ENCODE measurements around the gene FAM135A. TPM values are rescaled to one million over a fixed set of nuclear protein-coding genes. Genes with fewer than 3 reads are reported as not detected.

FAM135A gene
- total and polyA plus RNA-seq, 2 of the 13 experiments (the other 11 are each of a cell fraction or from before 2014, with no cell fraction given), result 26.9 to 31.5 TPM

DNA sequence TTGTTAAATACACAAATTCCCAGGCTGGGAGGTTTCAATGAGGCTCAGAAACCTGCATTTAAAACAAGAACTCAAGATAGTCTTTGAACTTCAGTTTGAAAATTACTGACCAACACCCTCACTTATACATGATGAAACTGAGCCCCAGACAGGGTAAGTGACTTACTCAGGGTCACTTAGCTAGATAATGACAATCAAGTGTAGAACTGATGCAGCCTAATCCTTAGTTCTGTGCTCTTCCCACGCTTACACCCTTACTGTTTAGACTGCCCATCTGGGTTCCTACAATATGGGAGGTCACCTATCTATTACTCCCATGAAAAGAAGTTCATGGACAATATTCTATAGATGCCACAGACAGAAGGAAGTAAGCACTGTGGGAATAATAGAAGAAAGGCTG, 24.5 kb upstream of the FAM135A start (continued):
- TF ChIP-seq, protein P1, sequence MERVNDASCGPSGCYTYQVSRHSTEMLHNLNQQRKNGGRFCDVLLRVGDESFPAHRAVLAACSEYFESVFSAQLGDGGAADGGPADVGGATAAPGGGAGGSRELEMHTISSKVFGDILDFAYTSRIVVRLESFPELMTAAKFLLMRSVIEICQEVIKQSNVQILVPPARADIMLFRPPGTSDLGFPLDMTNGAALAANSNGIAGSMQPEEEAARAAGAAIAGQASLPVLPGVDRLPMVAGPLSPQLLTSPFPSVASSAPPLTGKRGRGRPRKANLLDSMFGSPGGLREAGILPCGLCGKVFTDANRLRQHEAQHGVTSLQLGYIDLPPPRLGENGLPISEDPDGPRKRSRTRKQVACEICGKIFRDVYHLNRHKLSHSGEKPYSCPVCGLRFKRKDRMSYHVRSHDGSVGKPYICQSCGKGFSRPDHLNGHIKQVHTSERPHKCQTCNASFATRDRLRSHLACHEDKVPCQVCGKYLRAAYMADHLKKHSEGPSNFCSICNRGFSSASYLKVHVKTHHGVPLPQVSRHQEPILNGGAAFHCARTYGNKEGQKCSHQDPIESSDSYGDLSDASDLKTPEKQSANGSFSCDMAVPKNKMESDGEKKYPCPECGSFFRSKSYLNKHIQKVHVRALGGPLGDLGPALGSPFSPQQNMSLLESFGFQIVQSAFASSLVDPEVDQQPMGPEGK (CRISPR knock-in tag; IDR thresholded peaks at IDR 0.05), result no peak
- no peak for TF ChIP-seq PCBP2 (optimal IDR thresholded peaks at IDR 0.05; ENCODE audit: low read depth, low read length, poor library complexity, severe bottlenecking)
- TF ChIP-seq FOXC1 (CRISPR knock-in tag; IDR thresholded peaks at IDR 0.05; ENCODE audit: borderline replicate concordance), result no peak
- TF ChIP-seq HNRNPK (IDR thresholded peaks at IDR 0.05; ENCODE audit: low read depth, low read length, poor library complexity, severe bottlenecking), result no peak
- TF ChIP-seq, protein P2, sequence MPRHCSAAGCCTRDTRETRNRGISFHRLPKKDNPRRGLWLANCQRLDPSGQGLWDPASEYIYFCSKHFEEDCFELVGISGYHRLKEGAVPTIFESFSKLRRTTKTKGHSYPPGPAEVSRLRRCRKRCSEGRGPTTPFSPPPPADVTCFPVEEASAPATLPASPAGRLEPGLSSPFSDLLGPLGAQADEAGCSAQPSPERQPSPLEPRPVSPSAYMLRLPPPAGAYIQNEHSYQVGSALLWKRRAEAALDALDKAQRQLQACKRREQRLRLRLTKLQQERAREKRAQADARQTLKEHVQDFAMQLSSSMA (CRISPR knock-in tag; IDR thresholded peaks at IDR 0.05), result no peak

DNA sequence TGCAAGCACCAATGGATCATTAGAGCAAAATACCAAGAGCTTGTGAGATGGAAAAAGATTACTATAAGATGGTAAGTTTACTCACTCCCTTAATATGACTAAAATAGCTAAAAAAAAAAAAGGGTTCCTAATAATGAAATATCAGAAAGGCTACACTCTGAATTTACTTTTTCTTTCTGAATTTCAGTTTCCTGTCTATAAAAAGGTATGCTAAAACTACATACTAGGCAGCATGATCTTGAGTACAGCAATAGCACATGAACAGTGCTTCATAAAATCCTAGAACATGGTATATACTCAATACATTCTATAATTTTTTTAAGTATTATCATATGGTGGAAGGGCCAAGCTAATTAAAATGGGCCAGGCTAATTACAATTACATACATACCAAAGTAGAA, 24.0 kb upstream of the FAM135A start:
- ChIA-PET POLR2A (interaction anchor here (1.0 to 1.1 kb wide), 2 partner anchors 10 kb away, joined by 3 to 4 read pairs; no protein-coding TSS in a partner anchor), CTCF (ENCODE audit: low intra/inter-chr PET ratio, low total read pairs) (no interaction called here)
- H2AFZ ChIP-seq (ENCODE audit: low read length), result no peak overlapping the region
- intact Hi-C loops (cut with micrococcal nuclease; ENCODE audit: unreplicated experiment), result no loop called here
- no peak overlapping the region for H3K27ac ChIP-seq (ENCODE audit: extremely low read length, insufficient read depth, low read length)
- BruUV-seq (replicated peaks), result no TSS peak
- 0 out of 5 replicates have a peak, but pooled peaks cover 0 to 2% of the 10 kb centered on the region in 2 experiments for H3K27me3 ChIP-seq (ENCODE audit: control insufficient read depth in 1 of 2, insufficient read depth in 2 of 2, low read length in 2 of 2)
- H3K9me3 ChIP-seq (ENCODE audit: low read length), result no peaks in the 10 kb centered on the region
- no peak overlapping the region for H3K4me3 ChIP-seq (replicated peaks in 1 of 3; ENCODE audit: insufficient read depth in 1 of 3, low read depth in 2 of 3, low read length in 3 of 3)
- peaks cover 17% of the 10 kb centered on the region for H3K4me1 ChIP-seq (ENCODE audit: insufficient read depth, low read length)
- TF ChIP-seq, protein P3, sequence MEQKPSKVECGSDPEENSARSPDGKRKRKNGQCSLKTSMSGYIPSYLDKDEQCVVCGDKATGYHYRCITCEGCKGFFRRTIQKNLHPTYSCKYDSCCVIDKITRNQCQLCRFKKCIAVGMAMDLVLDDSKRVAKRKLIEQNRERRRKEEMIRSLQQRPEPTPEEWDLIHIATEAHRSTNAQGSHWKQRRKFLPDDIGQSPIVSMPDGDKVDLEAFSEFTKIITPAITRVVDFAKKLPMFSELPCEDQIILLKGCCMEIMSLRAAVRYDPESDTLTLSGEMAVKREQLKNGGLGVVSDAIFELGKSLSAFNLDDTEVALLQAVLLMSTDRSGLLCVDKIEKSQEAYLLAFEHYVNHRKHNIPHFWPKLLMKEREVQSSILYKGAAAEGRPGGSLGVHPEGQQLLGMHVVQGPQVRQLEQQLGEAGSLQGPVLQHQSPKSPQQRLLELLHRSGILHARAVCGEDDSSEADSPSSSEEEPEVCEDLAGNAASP (CRISPR knock-in tag; IDR thresholded peaks at IDR 0.05; ENCODE audit: borderline replicate concordance), result no peak
- TF ChIP-seq THYN1 (CRISPR knock-in tag; IDR thresholded peaks at IDR 0.05; ENCODE audit: borderline replicate concordance, low read depth) (no peak), ZNF292 (CRISPR knock-in tag; IDR thresholded peaks at IDR 0.05; ENCODE audit: borderline replicate concordance, low read depth) (no peak), ZNF776 (CRISPR knock-in tag; IDR thresholded peaks at IDR 0.05) (no peak), NR2F2 (IDR thresholded peaks at IDR 0.05; ENCODE audit: borderline replicate concordance, low read depth) (no peak), TEAD3 (CRISPR knock-in tag; optimal IDR thresholded peaks at IDR 0.05; ENCODE audit: borderline replicate concordance) (no peak), LCORL (IDR thresholded peaks at IDR 0.05) (no peak), LCORL (CRISPR knock-in tag; IDR thresholded peaks at IDR 0.05) (no peak), HIVEP1 (CRISPR knock-in tag; IDR thresholded peaks at IDR 0.05) (no peak), MZF1 (CRISPR knock-in tag; IDR thresholded peaks at IDR 0.05; ENCODE audit: borderline replicate concordance) (no peak), ZNF441 (CRISPR knock-in tag; IDR thresholded peaks at IDR 0.05; ENCODE audit: borderline replicate concordance) (no peak), ZNF75D (CRISPR knock-in tag; IDR thresholded peaks at IDR 0.05; ENCODE audit: borderline replicate concordance) (no peak), ZNF10 (CRISPR knock-in tag; IDR thresholded peaks at IDR 0.05; ENCODE audit: borderline replicate concordance, low read depth) (no peak), ZNF225 (CRISPR knock-in tag; IDR thresholded peaks at IDR 0.05) (no peak), MXD4 (CRISPR knock-in tag; IDR thresholded peaks at IDR 0.05) (no peak)
- TF ChIP-seq, protein P4, sequence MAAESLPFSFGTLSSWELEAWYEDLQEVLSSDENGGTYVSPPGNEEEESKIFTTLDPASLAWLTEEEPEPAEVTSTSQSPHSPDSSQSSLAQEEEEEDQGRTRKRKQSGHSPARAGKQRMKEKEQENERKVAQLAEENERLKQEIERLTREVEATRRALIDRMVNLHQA (CRISPR knock-in tag; IDR thresholded peaks at IDR 0.05), result no peak
- no peak for DNase-seq (ENCODE audit: low spot score)
- ATAC-seq, result no peak
- in situ Hi-C loops (cut with HindIII; ENCODE audit: extremely low pct_ligation_motif_present, low pct_unique_long_range_greater_than_20kb), result no loop called here
- H3K4me2 ChIP-seq (ENCODE audit: low read depth, low read length), result no peak overlapping the region
- no peak for FAIRE-seq
- no peaks in the 10 kb centered on the region for H3K36me3 ChIP-seq (replicated peaks in 1 of 2; ENCODE audit: control insufficient read depth in 1 of 2, insufficient read depth in 2 of 2, low read length in 2 of 2)
- H4K20me1 ChIP-seq (ENCODE audit: insufficient read depth, low read length), result no peaks in the 10 kb centered on the region
- H3K9ac ChIP-seq (ENCODE audit: insufficient read depth, low read depth, low read length), result no peak overlapping the region
- H3K79me2 ChIP-seq (ENCODE audit: insufficient read depth, low read length), result no peaks in the 10 kb centered on the region
